Stimulated activated CD8-positive, alpha-beta memory T cell treated with anti-CD3 and anti-CD28 coated beads, Interleukin-2, amount 100 ng/mL, for 1 hour (primary cell): Measurements from ENCODE around the gene MNX1.

Source experiments
- DNase-seq, 2 donors: peaks; one replicate each; pipeline ENCODE4 v3.0.0-alpha.2; 2020; ENCODE audit warnings: low read depth in 2 of 2

Gene MNX1

GRCh38 chr7:157014635-157015555 is 4.4 kb upstream of the MNX1 start:
- DNase-seq, result no peak

GRCh38 chr7:157013602-157014549 is 3.4 kb upstream of the MNX1 start:
- no peak for DNase-seq

DNA sequence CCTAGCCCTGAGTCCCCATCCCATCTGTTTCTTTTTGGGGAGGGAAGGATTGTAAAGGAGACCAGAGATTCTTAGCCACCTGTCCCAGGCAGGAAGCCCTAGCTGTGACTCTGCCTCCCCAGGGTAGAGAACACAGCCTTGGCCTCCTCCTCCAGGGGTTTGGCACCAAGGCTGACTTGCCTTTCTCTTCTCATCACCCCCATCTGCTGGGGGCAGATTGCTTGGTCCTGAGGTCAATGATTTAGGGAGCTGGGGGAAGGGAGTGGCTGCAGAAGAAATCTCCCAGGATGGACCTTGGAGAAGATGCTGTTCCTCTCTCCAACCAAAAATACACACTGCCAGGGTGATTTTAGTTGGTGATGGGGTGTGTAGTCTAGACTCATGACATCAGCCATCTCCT is 2.6 kb upstream of the MNX1 start:
- DNase-seq, result no peak

DNA sequence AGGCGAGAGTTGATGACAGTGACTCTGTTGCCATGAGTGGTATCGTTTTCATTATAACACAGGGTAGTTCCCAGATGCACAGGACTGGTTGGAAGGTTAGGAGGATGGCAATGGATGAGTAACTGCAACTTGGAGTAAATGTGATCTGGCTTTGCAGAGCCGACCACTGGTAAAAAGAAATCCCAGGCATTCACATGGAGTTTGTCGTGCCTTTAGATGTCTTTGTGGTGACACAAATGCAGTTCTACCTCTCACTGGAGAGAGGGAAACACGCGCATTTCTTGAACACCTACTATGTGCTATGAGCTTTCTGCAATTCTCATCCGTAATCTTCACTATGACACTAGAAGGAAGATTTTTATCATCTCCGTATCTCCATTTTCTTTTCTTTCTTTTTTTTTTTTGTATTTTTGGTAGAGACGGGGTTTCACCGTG is 1.7 kb upstream of the MNX1 start:
- no peak for DNase-seq

- no peak for DNase-seq
Observed at GRCh38 chr7:157011333-157012112, 1.1 kb upstream of the MNX1 start.

GRCh38 chr7:157009778-157010587 is 480 bp downstream of the MNX1 start:
- no peak for DNase-seq

DNA sequence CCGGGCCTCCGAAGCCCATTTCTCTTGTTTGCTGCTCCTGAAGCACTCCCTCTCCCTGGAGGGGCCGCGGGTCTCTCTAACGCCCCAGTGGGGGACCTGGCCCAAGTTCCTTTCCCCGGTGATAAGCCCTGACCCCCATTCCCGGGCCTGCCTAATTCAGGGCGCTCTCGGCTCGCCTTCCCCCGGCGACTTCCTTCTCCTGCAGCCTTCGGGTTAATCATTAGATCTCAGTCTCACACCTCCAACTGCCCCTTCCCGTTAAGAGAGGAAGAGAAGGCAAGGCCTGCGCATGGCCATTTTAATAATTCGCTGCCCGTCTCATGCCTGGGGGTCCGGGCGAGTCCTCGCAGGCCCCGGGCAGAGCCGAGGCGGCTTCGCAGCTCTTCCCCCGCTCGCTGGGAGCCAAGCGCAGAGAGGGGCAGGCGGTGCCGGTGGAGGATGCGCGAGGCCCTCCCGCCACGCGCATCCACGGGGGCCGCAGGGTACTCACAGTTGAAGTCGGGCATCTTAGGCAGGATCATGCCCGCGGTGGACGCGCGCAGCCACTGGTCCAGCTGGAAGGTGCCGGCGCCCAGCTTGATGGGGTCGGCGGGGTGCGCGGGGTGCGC is 1.2 kb downstream of the MNX1 start:
- DNase-seq, result no peak

DNA sequence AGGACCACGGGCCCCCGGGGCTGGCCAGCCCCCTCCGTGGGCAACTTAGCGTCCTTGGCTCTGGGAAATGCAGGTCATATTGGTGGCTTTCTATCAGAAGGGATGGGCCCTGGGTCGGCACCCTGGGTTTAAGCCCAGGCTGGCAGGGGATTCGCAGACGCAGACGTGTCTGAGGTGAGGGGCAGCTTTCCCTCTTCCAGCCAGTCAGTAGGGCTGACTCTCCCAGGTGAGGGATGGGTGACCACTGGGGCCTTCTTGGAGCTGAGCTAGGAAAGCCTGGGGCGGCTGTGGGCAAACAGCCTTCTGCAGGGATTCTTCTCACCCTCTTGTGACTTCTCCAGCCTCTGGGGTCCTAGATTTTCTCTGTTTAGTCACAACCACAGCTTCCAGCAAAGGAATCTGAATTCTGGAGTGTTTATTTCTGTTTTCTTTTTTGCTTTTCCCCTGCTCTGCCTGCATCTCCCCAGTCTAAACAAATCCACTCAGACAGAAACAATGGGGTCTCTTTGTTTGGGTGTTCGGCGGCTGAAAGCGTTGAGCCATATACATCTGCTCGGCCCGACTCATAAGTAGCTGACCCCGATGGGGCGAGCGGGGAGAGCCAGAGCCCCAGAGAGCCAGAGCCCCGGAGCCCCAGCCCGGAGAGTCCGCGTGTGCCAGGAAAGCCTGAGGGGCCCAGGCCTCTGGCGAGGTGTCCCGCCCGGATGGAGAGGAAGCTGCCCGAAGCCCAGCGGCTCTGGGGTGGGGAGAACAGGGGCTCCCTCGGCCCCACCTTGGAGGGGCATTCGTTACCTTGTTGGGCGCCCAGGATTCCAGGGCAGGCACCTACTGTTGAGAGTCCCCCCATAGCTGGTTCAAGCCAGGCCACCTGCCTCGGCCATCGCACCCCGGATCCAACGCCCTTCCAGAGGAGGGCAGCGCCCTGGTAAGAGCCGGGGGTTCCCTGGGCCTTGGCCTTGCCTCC is 2.0 kb downstream of the MNX1 start:
- DNase-seq, result no peak

DNA sequence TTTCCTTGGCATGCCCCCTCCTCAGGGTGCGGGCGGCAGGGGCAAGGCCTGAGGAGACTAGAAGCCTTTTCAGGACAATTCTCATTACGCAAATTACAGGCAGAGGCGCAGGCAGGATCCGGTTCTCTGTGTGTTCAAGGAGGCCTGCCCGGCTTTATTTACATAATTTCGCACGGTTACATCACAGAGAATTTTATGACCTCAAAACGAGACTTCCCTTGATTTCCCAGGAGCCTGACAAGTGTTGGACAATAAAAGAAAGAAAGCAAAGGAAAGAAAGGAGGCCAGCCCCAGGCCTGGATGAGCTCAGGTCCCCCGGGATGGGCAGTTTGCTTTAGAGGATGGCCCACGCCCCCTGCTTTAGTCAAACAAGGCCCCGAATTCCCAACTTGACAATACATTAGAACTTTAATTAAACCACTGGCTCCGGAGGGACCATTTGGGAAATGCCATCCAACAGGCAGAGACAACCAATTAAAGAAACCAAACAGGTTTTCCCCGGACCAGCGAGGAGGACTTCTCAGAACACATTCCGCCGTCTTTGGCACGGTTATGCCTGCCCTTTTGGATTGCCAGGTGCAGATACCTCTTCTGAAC is 2.9 kb downstream of the MNX1 start:
- no peak for DNase-seq

DNA sequence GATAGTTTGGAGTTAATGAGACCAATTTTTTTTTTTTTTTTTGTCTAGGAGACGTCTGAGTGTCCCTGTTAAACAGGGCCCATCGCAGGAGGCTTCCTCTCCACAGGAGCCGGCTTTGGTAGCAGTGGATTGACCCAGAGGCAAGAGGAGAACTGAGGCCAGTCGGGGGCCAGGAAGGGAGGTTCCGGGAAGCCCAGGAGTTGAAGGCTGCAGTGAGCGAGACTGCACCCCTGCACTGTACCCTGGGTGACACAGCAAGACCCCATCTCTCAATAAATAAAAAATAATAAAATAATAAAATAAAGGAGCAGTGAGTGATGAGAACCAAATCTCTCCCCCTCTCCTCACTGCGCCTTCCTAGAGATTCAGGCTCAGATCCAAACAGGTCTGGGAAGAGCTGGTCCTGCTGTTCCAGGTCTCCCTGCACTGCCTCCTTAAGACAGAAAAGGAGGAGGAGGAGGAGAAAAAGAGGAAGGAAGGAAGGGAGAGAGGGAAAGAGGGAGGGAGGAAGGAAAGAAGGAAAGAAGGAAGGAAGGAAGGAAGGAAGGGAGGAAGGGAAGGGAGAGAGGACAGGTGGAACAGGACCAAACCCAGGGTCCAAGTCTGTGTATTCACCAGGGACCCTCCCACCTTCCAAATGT is 3.5 kb downstream of the MNX1 start:
- DNase-seq, result no peak

- DNase-seq, result no peak
Observed at GRCh38 chr7:157006205-157006747, 4.2 kb downstream of the MNX1 start.

GRCh38 chr7:157005456-157006204 is 4.8 kb downstream of the MNX1 start:
- DNase-seq, result no peak

DNA sequence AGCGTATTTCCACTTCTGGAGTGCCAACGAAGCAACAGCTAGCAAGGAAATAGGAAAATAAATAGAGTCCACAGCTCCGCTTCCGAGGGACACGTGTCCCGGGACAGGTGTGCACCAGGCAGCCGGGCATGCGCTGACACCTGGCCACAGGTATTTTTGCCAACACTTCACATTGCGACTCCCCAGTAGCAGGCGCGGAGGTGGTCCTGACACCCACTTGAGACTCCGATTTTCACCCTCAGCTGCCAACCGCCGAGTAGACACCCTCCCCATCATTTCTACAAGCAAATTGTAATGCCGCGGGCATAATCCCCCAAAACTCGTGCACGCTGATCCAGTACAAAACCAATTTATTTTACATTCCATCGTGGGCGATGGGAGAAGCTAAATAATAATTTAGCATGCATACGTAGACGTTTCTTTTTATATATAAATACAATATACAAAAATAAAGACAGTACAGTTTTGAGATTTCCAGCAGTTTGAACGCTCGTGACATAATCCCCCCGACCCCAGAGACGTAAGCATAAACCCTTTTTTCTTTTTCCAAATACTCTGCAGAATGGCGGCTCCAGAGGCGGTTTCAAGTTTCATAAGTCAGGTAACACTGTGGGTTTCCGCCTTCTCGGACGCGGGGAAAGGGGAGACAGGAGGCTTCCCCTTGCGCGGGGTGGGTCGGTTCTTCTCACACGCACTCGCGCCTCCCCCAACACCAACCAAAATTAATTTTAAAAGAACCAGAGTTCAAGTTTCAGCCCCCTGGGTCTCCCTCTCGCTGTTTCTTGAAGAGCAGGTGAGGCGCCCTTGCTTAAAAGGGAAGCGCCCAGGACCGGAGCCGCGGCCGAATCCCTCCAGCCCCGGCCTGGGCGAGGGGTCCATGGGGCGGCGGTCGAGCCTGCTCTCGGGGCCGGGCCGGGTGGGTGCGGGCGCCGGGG is 5.7 kb downstream of the MNX1 start:
- DNase-seq, result no peak

DNA sequence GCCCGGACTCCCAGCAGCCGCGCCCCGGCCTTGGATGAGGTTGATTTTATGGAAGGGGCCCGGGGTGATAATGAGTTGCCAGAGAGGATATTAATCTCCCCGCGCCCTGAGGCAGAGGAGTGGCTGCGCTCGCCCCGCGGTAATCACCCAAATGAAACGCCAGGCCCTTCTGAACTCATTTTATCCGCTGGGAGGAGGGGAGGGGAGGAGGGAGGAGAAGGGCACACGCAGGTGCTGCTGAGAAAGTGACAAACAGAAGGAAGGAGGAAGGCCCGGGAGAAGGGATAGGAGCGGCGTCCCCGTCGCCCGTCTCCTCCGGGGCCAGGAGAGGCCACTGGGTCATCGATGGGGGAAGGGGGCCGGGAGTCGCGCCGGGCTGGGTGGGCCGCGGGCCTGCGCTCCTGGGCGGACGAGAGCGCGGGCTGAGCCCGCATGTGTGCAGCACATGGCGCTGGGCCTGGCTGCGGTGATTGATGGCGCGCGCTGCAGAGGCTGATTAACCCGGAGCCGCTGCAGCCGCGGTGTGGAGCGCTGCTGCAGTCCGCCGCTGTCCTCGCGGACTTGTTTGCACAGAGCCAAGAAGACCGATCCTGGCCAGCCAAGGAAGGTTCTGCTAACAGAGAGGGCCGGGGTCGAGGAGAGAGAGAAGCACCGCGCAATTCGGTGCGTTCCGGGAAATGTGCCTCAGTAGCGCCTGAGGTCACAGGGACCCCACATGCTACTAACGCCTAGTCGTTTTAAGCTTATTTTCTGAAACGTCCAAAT is 6.5 kb downstream of the MNX1 start:
- no peak for DNase-seq

GRCh38 chr7:157003445-157003755 is 7.1 kb downstream of the MNX1 start:
- no peak for DNase-seq
